Left ventricle myocardium inferior (tissue), 1 donor: Measurements from ENCODE around the gene PACSIN3. TPM values are rescaled to one million over a fixed set of nuclear protein-coding genes. Genes with fewer than 3 reads are reported as not detected.
A peak's percentile ranks its signal among the peaks of the same experiment; 100 is the strongest.

ENCODE experiments used
- DNase-seq: peaks from one replicate; pipeline ENCODE4 v3.0.0-alpha.2; 2020
- H3K27ac ChIP-seq: fragments of 200-600 bp; replicated peaks from 2 replicates; pipeline ENCODE4 v1.8.0; 2021
- H3K27me3 ChIP-seq: fragments of 200-600 bp; 2 replicates; pipeline ENCODE4 v1.8.0; 2021; ENCODE audit warnings: low read depth
- H3K36me3 ChIP-seq: fragments of 200-600 bp; 2 replicates; pipeline ENCODE4 v1.8.0; 2021
- H3K4me1 ChIP-seq: fragments of 200-600 bp; 2 replicates; pipeline ENCODE4 v1.8.0; 2021
- H3K4me3 ChIP-seq: fragments of 200-600 bp; 2 replicates; pipeline ENCODE4 v1.8.0; 2021; ENCODE audit warnings: mild to moderate bottlenecking, moderate library complexity
- H3K9me3 ChIP-seq: fragments of 200-600 bp; replicated peaks from 2 replicates; pipeline ENCODE4 v1.8.0; 2021
- intact Hi-C: fragments of 100-400 bp; cut with micrococcal nuclease; formaldehyde crosslinking; loops from one replicate; pipeline ENCODE4 v1.11.0; 2022
- total RNA-seq: library from RNA; stranded (reverse); fragmentation: NEBNext Ultra II Directional; extraction: Animal tissue kit (Norgen Biotek cat#: 25700); gene quantifications from one replicate; pipeline ENCODE4 v1.2.1, GENCODE V29; 2021
- TF ChIP-seq, protein P1 (sequence below): fragments of 200-600 bp; IDR thresholded peaks from 2 replicates; pipeline ENCODE4 v1.8.0; 2021; ENCODE audit warnings: antibody characterized with exemption, mild to moderate bottlenecking, borderline replicate concordance
- donor health status: DM: no; HTN: yes; CAD: no; lungs with severe emphysema.

The PACSIN3 gene
- total RNA-seq, 1 donor from 2014 or later: 198 TPM

DNA sequence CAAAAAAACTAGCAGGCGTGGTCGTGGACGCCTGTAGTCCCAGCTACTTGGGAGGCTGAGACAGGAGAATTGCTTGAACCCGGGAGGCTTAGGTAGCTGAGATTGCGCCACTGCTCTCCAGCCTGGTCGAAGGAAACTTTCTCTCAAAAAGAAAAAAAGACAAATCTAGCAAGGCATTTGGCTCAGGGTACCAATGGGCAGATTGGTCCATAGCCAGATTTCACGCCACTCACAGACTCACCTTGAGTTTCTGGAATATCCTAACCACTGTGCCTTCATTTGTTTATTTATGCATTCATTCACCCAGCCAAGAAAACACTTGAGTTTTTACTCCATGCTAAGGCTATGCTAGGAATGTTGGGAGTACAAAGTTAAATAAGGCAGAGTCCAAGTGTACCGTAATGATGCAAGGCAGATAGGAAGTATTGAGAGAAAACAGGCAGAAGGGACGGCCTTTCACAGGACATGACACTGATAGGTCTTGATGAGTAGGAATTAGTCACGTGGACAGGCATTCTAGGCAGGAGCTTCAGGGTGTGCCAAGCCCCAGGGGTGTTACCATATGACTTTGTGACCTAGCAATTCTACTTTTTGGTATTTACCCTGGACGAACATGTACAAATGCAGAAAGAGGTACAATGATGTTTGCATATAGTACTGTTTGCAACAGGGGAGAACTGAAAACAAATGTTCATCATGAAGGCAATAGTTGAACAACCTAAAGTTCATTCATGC, 3.0 kb upstream of the PACSIN3 start:
- Histone ChIP-seq H3K4me3 (no peak overlapping the region), H3K4me1 (peaks cover 51% of the 10 kb centered on the region), H3K36me3 (no peaks in the 10 kb centered on the region), H3K9me3 (no peaks in the 10 kb centered on the region), H3K27me3 (peaks cover 19% of the 10 kb centered on the region), H3K27ac (peak overlapping the region; percentile 98)
- TF ChIP-seq, protein P1, sequence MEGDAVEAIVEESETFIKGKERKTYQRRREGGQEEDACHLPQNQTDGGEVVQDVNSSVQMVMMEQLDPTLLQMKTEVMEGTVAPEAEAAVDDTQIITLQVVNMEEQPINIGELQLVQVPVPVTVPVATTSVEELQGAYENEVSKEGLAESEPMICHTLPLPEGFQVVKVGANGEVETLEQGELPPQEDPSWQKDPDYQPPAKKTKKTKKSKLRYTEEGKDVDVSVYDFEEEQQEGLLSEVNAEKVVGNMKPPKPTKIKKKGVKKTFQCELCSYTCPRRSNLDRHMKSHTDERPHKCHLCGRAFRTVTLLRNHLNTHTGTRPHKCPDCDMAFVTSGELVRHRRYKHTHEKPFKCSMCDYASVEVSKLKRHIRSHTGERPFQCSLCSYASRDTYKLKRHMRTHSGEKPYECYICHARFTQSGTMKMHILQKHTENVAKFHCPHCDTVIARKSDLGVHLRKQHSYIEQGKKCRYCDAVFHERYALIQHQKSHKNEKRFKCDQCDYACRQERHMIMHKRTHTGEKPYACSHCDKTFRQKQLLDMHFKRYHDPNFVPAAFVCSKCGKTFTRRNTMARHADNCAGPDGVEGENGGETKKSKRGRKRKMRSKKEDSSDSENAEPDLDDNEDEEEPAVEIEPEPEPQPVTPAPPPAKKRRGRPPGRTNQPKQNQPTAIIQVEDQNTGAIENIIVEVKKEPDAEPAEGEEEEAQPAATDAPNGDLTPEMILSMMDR: no peak
- intact Hi-C loops: no loop called here
- no peak for DNase-seq

- peaks cover 29% of the 10 kb centered on the region for H3K27me3 ChIP-seq
- peak overlapping the region; percentile 76 for H3K4me3 ChIP-seq
- no peak for DNase-seq
- TF ChIP-seq, protein P1: no peak
- peaks cover 61% of the 10 kb centered on the region for H3K4me1 ChIP-seq
- H3K27ac ChIP-seq: peak overlapping the region; percentile 98
- no peaks in the 10 kb centered on the region for H3K36me3 ChIP-seq
- intact Hi-C loops: no loop called here
- H3K9me3 ChIP-seq: no peaks in the 10 kb centered on the region
Observed at GRCh38 chr11:47188259-47188658, 2.0 kb upstream of the PACSIN3 start.

DNA sequence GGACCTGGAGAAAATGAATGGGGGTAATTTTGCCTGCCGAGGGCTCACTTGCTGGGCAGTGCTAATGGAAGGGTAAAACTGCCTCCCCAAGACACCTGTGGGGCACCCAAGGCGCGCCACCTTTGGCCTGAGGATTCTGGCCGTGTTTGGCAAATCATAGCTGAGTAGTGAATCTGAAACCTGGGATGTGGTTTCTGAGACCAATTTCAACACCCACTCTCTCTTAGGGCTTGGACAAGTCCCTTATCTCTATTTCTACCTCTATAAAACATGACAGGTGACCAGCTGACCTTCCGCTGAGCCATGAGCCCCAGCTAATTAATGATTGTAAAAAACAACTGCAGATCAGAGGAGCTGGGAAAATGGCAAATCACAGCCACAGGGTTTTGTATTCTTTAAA, 1.5 kb upstream of the PACSIN3 start:
- Histone ChIP-seq H3K36me3 (no peaks in the 10 kb centered on the region), H3K9me3 (no peaks in the 10 kb centered on the region), H3K27me3 (peaks cover 32% of the 10 kb centered on the region), H3K27ac (peak overlapping the region; percentile 98), H3K4me3 (peak overlapping the region; percentile 76), H3K4me1 (peaks cover 67% of the 10 kb centered on the region)
- TF ChIP-seq, protein P1: no peak
- no peak for DNase-seq
- intact Hi-C loops: no loop called here

- Histone ChIP-seq H3K4me1 (peaks cover 74% of the 10 kb centered on the region), H3K27ac (peak overlapping the region; percentile 98), H3K27me3 (peaks cover 32% of the 10 kb centered on the region), H3K4me3 (peak overlapping the region; percentile 76), H3K36me3 (no peaks in the 10 kb centered on the region), H3K9me3 (no peaks in the 10 kb centered on the region)
- DNase-seq: peak; percentile 78
- TF ChIP-seq, protein P1: peak; percentile 19
- intact Hi-C loops: no loop called here
Observed at GRCh38 chr11:47186700-47187695, 764 bp upstream of the PACSIN3 start.

- Histone ChIP-seq H3K36me3 (peaks cover 11% of the 10 kb centered on the region), H3K27me3 (peaks cover 32% of the 10 kb centered on the region), H3K27ac (peak overlapping the region; percentile 98), H3K9me3 (no peaks in the 10 kb centered on the region), H3K4me3 (peak overlapping the region; percentile 76), H3K4me1 (peaks cover 89% of the 10 kb centered on the region)
- intact Hi-C loops: no loop called here
- peak; percentile 84 for DNase-seq
- TF ChIP-seq, protein P1: no peak
Observed at GRCh38 chr11:47185305-47186075, 744 bp downstream of the PACSIN3 start.
